K562 (cell line): ENCODE measurements around the gene CTSF. TPM values are rescaled to one million over a fixed set of nuclear protein-coding genes. Genes with fewer than 3 reads are reported as not detected.

Experiments used
- CSDE1 ChIP-seq, 2 experiments: fragments of 450-650 bp; IDR thresholded peaks; 2 replicates each; pipeline ENCODE4 v1.6.1; 2016; ENCODE audit warnings: mild to moderate bottlenecking in 1 of 2
- HDAC6 ChIP-seq: IDR thresholded peaks from 2 replicates; pipeline ENCODE4 v1.6.1; 2012; ENCODE audit warnings: low read depth, mild to moderate bottlenecking, control low read depth, inconsistent platforms, low read length, moderate library complexity
- HNRNPL ChIP-seq: fragments of 200-400 bp; formaldehyde crosslinking; IDR thresholded peaks from 2 replicates; pipeline ENCODE4 v1.6.1; 2017; ENCODE audit warnings: low read depth, mild to moderate bottlenecking, low read length
- PML ChIP-seq: IDR thresholded peaks from 2 replicates; pipeline ENCODE4 v1.6.1; 2012; ENCODE audit warnings: low read length, inconsistent platforms
- SP2 ChIP-seq: IDR thresholded peaks from 2 replicates; pipeline ENCODE4 v1.6.1; 2011; ENCODE audit warnings: mild to moderate bottlenecking, low read depth, low read length, moderate library complexity; ENCODE audit not compliant: poor library complexity, severe bottlenecking; ENCODE audit errors: extremely low read depth
- TAF15 ChIP-seq: fragments of 200-400 bp; formaldehyde crosslinking; IDR thresholded peaks from 2 replicates; pipeline ENCODE4 v1.6.1; 2017; ENCODE audit warnings: mild to moderate bottlenecking, low read depth, low read length, moderate library complexity
- polyA plus RNA-seq, 8 experiments: library from polyadenylated mRNA; depleted of rRNA in 4 of 8; stranded (reverse) in 5 of 8; unstranded in 3 of 8; fragments of >200 nt; fragmentation: Nextera tagmentation in 2 of 8; fragmentation: Illumina TruSeq in 1 of 8; extraction: Ambion mirVana in 2 of 8; extraction: Trizol in 1 of 8; gene quantifications; 2 replicates each; pipeline versions ENCODE4 v1.2.1 to v1.2.3, GENCODE V29; 2011 to 2014; ENCODE audit warnings: inconsistent platforms in 1 of 8, missing spikeins in 1 of 8
- total RNA-seq, 7 experiments: library from RNA; depleted of rRNA in 6 of 7; stranded (reverse); fragments of >200 nt in 6 of 7; fragmentation: Illumina TruSeq in 2 of 7; extraction: Trizol in 2 of 7; gene quantifications; 2 replicates each; pipeline versions ENCODE4 v1.2.1 to v1.2.3, GENCODE V29; 2011 to 2021; ENCODE audit warnings: low replicate concordance in 1 of 7
- TF ChIP-seq, protein P1 (sequence below): fragments of 450-650 bp; formaldehyde crosslinking; IDR thresholded peaks from 2 replicates; pipeline ENCODE4 v1.4.0; 2020; ENCODE audit warnings: mild to moderate bottlenecking, moderate library complexity
- TF ChIP-seq, protein P2 (sequence below): sonication (generic); formaldehyde crosslinking; IDR thresholded peaks from 2 replicates; pipeline ENCODE4 v1.8.0; 2023; ENCODE audit warnings: mild to moderate bottlenecking, missing genetic modification reagents
- TF ChIP-seq, protein P3 (sequence below): fragments of 450-650 bp; IDR thresholded peaks from 2 replicates; pipeline ENCODE4 v1.6.1; 2017; ENCODE audit warnings: antibody characterized with exemption
- TF ChIP-seq, protein P4 (sequence below): fragments of 450-650 bp; IDR thresholded peaks from 2 replicates; pipeline ENCODE4 v1.6.1; 2016; ENCODE audit warnings: mild to moderate bottlenecking, moderate library complexity

The CTSF gene
- total and polyA plus RNA-seq, 9 of the 15 experiments (the other 6 are each of a cell fraction or from before 2014, with no cell fraction given), result 0.41 to 10.5 (median 3.8) TPM

DNA sequence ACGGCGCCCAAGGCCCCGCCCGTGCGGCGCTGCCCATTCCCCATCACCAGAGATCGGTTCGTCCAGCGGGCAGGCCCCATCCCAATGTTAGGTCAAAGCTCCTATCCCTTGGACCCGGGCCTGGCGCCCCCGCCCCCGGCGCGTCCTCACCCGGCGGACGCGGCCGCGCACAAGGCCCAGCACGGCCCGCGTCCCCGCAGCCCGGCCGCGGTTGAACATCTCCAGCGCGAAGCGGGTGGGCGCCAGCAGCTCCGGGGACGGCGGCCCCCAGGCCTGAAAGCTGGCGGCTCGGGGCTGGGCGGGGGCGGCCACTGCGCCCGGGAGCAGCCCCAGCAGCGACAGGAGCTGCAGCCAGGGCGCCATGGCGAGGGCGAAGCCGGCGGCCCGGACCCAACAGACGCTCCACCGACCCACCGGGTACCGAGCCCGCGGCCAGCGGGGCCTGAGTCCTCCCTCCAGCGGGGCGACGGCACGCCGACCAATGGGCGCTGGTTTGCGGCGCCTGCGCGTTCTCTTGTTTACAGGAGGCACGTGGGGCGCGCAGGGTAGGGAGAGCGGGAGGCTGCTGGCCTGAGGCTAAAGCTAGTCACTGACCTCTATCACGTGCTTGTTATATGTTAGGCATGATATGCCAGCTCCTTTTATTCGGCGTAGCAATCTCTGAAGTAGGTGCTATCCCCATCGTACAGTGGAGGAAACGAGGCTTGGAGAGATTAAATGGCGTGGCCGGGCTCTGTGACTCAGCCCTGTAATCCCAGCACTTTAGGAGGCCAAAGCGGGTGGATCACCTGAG lies at the start of gene CTSF (continued):
- no peak for TF ChIP-seq HDAC6
- TF ChIP-seq, protein P1, sequence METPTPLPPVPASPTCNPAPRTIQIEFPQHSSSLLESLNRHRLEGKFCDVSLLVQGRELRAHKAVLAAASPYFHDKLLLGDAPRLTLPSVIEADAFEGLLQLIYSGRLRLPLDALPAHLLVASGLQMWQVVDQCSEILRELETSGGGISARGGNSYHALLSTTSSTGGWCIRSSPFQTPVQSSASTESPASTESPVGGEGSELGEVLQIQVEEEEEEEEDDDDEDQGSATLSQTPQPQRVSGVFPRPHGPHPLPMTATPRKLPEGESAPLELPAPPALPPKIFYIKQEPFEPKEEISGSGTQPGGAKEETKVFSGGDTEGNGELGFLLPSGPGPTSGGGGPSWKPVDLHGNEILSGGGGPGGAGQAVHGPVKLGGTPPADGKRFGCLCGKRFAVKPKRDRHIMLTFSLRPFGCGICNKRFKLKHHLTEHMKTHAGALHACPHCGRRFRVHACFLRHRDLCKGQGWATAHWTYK (CRISPR knock-in tag), result no peak
- TF ChIP-seq, protein P2, sequence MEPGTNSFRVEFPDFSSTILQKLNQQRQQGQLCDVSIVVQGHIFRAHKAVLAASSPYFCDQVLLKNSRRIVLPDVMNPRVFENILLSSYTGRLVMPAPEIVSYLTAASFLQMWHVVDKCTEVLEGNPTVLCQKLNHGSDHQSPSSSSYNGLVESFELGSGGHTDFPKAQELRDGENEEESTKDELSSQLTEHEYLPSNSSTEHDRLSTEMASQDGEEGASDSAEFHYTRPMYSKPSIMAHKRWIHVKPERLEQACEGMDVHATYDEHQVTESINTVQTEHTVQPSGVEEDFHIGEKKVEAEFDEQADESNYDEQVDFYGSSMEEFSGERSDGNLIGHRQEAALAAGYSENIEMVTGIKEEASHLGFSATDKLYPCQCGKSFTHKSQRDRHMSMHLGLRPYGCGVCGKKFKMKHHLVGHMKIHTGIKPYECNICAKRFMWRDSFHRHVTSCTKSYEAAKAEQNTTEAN (CRISPR knock-in tag), result 0 out of 2 replicates have a peak, but pooled peaks have one; percentile 62
- TF ChIP-seq HNRNPL, result no peak
- no peak for TF ChIP-seq TAF15
- TF ChIP-seq, protein P3, sequence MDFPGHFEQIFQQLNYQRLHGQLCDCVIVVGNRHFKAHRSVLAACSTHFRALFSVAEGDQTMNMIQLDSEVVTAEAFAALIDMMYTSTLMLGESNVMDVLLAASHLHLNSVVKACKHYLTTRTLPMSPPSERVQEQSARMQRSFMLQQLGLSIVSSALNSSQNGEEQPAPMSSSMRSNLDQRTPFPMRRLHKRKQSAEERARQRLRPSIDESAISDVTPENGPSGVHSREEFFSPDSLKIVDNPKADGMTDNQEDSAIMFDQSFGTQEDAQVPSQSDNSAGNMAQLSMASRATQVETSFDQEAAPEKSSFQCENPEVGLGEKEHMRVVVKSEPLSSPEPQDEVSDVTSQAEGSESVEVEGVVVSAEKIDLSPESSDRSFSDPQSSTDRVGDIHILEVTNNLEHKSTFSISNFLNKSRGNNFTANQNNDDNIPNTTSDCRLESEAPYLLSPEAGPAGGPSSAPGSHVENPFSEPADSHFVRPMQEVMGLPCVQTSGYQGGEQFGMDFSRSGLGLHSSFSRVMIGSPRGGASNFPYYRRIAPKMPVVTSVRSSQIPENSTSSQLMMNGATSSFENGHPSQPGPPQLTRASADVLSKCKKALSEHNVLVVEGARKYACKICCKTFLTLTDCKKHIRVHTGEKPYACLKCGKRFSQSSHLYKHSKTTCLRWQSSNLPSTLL, result no peak
- no peak for TF ChIP-seq SP2
- TF ChIP-seq, protein P4, sequence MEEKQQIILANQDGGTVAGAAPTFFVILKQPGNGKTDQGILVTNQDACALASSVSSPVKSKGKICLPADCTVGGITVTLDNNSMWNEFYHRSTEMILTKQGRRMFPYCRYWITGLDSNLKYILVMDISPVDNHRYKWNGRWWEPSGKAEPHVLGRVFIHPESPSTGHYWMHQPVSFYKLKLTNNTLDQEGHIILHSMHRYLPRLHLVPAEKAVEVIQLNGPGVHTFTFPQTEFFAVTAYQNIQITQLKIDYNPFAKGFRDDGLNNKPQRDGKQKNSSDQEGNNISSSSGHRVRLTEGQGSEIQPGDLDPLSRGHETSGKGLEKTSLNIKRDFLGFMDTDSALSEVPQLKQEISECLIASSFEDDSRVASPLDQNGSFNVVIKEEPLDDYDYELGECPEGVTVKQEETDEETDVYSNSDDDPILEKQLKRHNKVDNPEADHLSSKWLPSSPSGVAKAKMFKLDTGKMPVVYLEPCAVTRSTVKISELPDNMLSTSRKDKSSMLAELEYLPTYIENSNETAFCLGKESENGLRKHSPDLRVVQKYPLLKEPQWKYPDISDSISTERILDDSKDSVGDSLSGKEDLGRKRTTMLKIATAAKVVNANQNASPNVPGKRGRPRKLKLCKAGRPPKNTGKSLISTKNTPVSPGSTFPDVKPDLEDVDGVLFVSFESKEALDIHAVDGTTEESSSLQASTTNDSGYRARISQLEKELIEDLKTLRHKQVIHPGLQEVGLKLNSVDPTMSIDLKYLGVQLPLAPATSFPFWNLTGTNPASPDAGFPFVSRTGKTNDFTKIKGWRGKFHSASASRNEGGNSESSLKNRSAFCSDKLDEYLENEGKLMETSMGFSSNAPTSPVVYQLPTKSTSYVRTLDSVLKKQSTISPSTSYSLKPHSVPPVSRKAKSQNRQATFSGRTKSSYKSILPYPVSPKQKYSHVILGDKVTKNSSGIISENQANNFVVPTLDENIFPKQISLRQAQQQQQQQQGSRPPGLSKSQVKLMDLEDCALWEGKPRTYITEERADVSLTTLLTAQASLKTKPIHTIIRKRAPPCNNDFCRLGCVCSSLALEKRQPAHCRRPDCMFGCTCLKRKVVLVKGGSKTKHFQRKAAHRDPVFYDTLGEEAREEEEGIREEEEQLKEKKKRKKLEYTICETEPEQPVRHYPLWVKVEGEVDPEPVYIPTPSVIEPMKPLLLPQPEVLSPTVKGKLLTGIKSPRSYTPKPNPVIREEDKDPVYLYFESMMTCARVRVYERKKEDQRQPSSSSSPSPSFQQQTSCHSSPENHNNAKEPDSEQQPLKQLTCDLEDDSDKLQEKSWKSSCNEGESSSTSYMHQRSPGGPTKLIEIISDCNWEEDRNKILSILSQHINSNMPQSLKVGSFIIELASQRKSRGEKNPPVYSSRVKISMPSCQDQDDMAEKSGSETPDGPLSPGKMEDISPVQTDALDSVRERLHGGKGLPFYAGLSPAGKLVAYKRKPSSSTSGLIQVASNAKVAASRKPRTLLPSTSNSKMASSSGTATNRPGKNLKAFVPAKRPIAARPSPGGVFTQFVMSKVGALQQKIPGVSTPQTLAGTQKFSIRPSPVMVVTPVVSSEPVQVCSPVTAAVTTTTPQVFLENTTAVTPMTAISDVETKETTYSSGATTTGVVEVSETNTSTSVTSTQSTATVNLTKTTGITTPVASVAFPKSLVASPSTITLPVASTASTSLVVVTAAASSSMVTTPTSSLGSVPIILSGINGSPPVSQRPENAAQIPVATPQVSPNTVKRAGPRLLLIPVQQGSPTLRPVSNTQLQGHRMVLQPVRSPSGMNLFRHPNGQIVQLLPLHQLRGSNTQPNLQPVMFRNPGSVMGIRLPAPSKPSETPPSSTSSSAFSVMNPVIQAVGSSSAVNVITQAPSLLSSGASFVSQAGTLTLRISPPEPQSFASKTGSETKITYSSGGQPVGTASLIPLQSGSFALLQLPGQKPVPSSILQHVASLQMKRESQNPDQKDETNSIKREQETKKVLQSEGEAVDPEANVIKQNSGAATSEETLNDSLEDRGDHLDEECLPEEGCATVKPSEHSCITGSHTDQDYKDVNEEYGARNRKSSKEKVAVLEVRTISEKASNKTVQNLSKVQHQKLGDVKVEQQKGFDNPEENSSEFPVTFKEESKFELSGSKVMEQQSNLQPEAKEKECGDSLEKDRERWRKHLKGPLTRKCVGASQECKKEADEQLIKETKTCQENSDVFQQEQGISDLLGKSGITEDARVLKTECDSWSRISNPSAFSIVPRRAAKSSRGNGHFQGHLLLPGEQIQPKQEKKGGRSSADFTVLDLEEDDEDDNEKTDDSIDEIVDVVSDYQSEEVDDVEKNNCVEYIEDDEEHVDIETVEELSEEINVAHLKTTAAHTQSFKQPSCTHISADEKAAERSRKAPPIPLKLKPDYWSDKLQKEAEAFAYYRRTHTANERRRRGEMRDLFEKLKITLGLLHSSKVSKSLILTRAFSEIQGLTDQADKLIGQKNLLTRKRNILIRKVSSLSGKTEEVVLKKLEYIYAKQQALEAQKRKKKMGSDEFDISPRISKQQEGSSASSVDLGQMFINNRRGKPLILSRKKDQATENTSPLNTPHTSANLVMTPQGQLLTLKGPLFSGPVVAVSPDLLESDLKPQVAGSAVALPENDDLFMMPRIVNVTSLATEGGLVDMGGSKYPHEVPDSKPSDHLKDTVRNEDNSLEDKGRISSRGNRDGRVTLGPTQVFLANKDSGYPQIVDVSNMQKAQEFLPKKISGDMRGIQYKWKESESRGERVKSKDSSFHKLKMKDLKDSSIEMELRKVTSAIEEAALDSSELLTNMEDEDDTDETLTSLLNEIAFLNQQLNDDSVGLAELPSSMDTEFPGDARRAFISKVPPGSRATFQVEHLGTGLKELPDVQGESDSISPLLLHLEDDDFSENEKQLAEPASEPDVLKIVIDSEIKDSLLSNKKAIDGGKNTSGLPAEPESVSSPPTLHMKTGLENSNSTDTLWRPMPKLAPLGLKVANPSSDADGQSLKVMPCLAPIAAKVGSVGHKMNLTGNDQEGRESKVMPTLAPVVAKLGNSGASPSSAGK, result peak; percentile 99
- TF ChIP-seq CSDE1 (IDR thresholded peaks at IDR 0.05), result no peak
- no peak for TF ChIP-seq PML
